Brain microvascular endothelial cell (primary cell): ENCODE data around the gene IFI35.

Experiments
- DNase-seq: peaks from one replicate; pipeline ENCODE4 v3.0.0-alpha.2; 2020
- H3K27ac ChIP-seq: fragments of 250-450 bp; sonication (Bioruptor Pico); 2 replicates; pipeline ENCODE4 v1.5.1; 2020; ENCODE audit warnings: mild to moderate bottlenecking, moderate library complexity
- H3K27me3 ChIP-seq: fragments of 250-450 bp; sonication (Bioruptor Pico); replicated peaks from 2 replicates; pipeline ENCODE4 v1.5.1; 2020; ENCODE audit warnings: mild to moderate bottlenecking
- H3K36me3 ChIP-seq: fragments of 250-450 bp; sonication (Bioruptor Pico); replicated peaks from 2 replicates; pipeline ENCODE4 v1.5.1; 2020; ENCODE audit warnings: mild to moderate bottlenecking
- H3K4me3 ChIP-seq: 2 replicates; pipeline ENCODE4 v1.5.1; 2011; ENCODE audit warnings: low read depth, mild to moderate bottlenecking, control low read depth, low read length, moderate library complexity
- CTCF ChIP-seq: IDR thresholded peaks from 2 replicates; pipeline ENCODE4 v1.5.1; 2011; ENCODE audit warnings: low read depth, mild to moderate bottlenecking, moderate library complexity, low read length, control low read depth, inconsistent platforms; ENCODE audit errors: missing control alignments
- in situ Hi-C: cut with HindIII; loops from 2 replicates; pipeline ENCODE4 v1.10.0; 2017; ENCODE audit warnings: low sequenced_read_pairs, low pct_ligation_motif_present

Gene IFI35

GRCh38 chr17:43010667-43011308, 4.2 kb downstream of the IFI35 start:
- no peak for DNase-seq
- peaks cover 27% of the 10 kb centered on the region for H3K36me3 ChIP-seq
- no peak for TF ChIP-seq CTCF
- no peak overlapping the region for H3K4me3 ChIP-seq
- no peak overlapping the region for H3K27ac ChIP-seq
- H3K27me3 ChIP-seq, result no peaks in the 10 kb centered on the region
- in situ Hi-C loops, result no loop called here

- H3K27ac ChIP-seq, result no peak overlapping the region
- TF ChIP-seq CTCF, result no peak
- DNase-seq, result no peak
- H3K36me3 ChIP-seq, result peaks cover 36% of the 10 kb centered on the region
- no peaks in the 10 kb centered on the region for H3K27me3 ChIP-seq
- no peak overlapping the region for H3K4me3 ChIP-seq
- in situ Hi-C loops, result no loop called here
Observed at GRCh38 chr17:43011728-43012472, 5.3 kb downstream of the IFI35 start.

DNA sequence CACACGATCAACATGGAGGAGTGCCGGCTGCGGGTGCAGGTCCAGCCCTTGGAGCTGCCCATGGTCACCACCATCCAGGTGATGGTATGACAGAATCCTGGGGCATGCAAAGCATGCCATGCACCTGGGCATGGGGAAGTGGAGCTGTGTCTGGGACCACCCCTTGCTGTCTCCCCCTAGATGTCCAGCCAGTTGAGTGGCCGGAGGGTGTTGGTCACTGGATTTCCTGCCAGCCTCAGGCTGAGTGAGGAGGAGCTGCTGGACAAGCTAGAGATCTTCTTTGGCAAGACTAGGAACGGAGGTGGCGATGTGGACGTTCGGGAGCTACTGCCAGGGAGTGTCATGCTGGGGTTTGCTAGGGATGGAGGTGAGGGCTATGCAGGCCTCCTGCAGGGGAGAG, 6.7 kb downstream of the IFI35 start:
- Histone ChIP-seq H3K36me3 (peaks cover 43% of the 10 kb centered on the region), H3K27me3 (no peaks in the 10 kb centered on the region), H3K4me3 (no peak overlapping the region), H3K27ac (no peak overlapping the region)
- no peak for DNase-seq
- in situ Hi-C loops, result no loop called here
- no peak for TF ChIP-seq CTCF

GRCh38 chr17:43014020-43014648, 7.5 kb downstream of the IFI35 start:
- Histone ChIP-seq H3K27me3 (no peaks in the 10 kb centered on the region), H3K4me3 (no peak overlapping the region), H3K36me3 (peaks cover 50% of the 10 kb centered on the region), H3K27ac (no peak overlapping the region)
- no peak for DNase-seq
- in situ Hi-C loops, result no loop called here
- TF ChIP-seq CTCF, result no peak

- Histone ChIP-seq H3K27me3 (no peaks in the 10 kb centered on the region), H3K4me3 (no peak overlapping the region), H3K27ac (no peak overlapping the region), H3K36me3 (peaks cover 50% of the 10 kb centered on the region)
- TF ChIP-seq CTCF, result no peak
- DNase-seq, result no peak
- in situ Hi-C loops, result no loop called here
Observed at GRCh38 chr17:43014649-43015542, 8.3 kb downstream of the IFI35 start.
